Ovary (tissue), 9 donors: ENCODE measurements around the gene ZNF385C. TPM values are rescaled to one million over a fixed set of nuclear protein-coding genes. Genes with fewer than 3 reads are reported as not detected.
A peak's percentile ranks its signal among the peaks of the same experiment; 100 is the strongest.
"Not testable (repeated sequence)": the region's sequence is repeated elsewhere in the genome, so short reads cannot be mapped to it uniquely, and the experiment has no call there.

Experiments used
- DNase-seq, 5 donors: peaks; one replicate each; pipeline ENCODE4 v3.0.0-alpha.2; 2019 to 2020
- H3K27ac ChIP-seq, 2 donors: fragments of 200-600 bp; one replicate each; pipeline versions ENCODE4 v1.5.1 to v1.8.0; 2019 to 2022
- H3K27me3 ChIP-seq: fragments of 200-600 bp; one replicate; pipeline ENCODE4 v1.8.0; 2022
- H3K36me3 ChIP-seq: fragments of 200-600 bp; sonication (generic); one replicate; pipeline ENCODE4 v1.5.1; 2019
- H3K4me1 ChIP-seq: one replicate; pipeline ENCODE4 v1.8.1; 2013; ENCODE audit warnings: mild to moderate bottlenecking, moderate library complexity; ENCODE audit not compliant: insufficient read depth
- H3K4me3 ChIP-seq: fragments of 200-600 bp; sonication (generic); one replicate; pipeline ENCODE4 v1.5.1; 2017
- H3K9me3 ChIP-seq, 2 donors: fragments of 200-600 bp in 1 of 2; sonication (generic) in 1 of 2; one replicate each; pipeline versions ENCODE4 v1.5.1 to v1.8.1; 2013 to 2019; ENCODE audit warnings: mild to moderate bottlenecking in 1 of 2, moderate library complexity in 1 of 2
- EP300 ChIP-seq: sonication (generic); formaldehyde crosslinking; IDR thresholded peaks from one replicate; pipeline ENCODE4 v1.6.1; 2017; ENCODE audit warnings: antibody characterized with exemption
- POLR2A ChIP-seq: fragments of 450-650 bp; IDR thresholded peaks from one replicate; pipeline ENCODE4 v1.6.1; 2017; ENCODE audit warnings: antibody characterized with exemption, mild to moderate bottlenecking, moderate library complexity
- WGBS, 3 donors: extraction: QIAGEN DNeasy Blood & Tissue Kit in 1 of 3; methylation state at CpG; one replicate each; pipeline versions ENCODE4 v1.1.5 to v1.1.7; 2013 to 2017; 5-methylcytosine and 5-hydroxymethylcytosine counted together
- intact Hi-C, 4 donors: fragments of 100-400 bp; cut with DNase I; formaldehyde crosslinking; loops; one replicate each; pipeline versions ENCODE4 v1.11.0 to v1.15.1; 2022 to 2023
- polyA plus RNA-seq, 2 donors: library from polyadenylated mRNA; stranded (reverse); fragments of 200-250 nt in 1 of 2; fragments of 350-450 nt in 1 of 2; fragmentation: Illumina TruSeq in 1 of 2; extraction: RNeasy Lipid Tissue Mini Kit (QIAGEN cat#74804) in 1 of 2; gene quantifications; one replicate each; pipeline ENCODE4 v1.2.3, GENCODE V29; 2013 to 2014
- total RNA-seq, 7 donors: library from RNA; depleted of rRNA in 2 of 7; stranded (reverse); fragments of >200 nt in 2 of 7; fragmentation: NEBNext Ultra II Directional in 3 of 7; extraction: Animal tissue kit (Norgen Biotek cat#: 25700) in 3 of 7; gene quantifications; one replicate each; pipeline versions ENCODE4 v1.1.0 to v1.2.4, GENCODE V29; 2016 to 2023
- TF ChIP-seq, protein P1 (sequence below), 3 donors: fragments of 450-650 bp in 2 of 3; fragments of 200-600 bp in 1 of 3; IDR thresholded peaks; one replicate each; pipeline versions ENCODE4 v1.5.1 to v1.8.0; 2016 to 2022; ENCODE audit warnings: antibody characterized with exemption in 3 of 3, mild to moderate bottlenecking in 1 of 3
- donor health status: DM: no; HTN: no; CAD: no; lungs with moderate emphysema.
- donor health status: DM: no; HTN: no; CAD: no.
- donor health status: Bipolar disorder and iron deficiency.
- donor health status: DM: yes; HTN: yes; CAD: no.
- donor health status: DM: no; HTN: no; CAD: no.
- donor health status: DM: yes; HTN: yes; CAD: no.

Gene ZNF385C
- total and polyA plus RNA-seq, 9 donors: 0.36 to 3.0 (median 1.7) TPM

DNA sequence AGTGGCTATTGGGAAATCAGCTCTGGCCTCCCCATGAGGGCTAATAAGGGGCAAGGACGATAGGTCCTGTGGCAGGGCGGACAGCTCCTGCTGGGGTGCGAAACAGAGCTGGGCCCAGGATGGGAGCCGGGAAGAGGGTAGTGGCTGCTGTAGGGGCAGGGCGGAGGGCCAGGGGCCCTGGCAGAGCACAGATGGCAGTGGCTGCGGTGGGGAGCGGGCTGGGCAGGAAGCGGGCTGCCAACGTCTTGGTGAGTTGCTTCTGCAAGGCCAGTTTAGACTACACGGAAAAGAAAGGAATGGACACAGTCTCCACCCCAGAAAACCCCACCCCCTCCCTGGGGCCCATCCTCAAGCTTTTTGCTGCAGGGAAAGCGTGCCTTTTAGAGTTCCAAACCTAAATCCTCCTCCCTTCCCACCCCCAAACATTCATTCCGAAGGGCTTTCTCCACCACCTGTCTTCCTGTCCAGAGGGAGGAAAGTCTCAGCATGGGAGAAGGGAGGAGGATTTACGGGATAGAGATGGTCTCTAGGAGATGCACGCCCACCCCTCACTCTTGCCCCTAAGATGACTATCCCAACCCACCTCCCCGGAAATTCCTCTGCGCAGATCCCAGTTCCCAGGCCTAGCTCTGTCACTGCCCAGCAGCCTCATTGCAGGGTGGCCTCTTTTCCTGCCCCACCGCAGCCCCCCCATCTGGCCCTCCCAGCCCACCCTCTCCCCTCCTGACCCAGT, 71.2 kb downstream of the ZNF385C start:
- H3K9me3 ChIP-seq: no peaks in the 10 kb centered on the region
- DNase-seq: peak in 1 of 5 donors; percentile 31
- H3K27ac ChIP-seq: no peak overlapping the region
- no peaks in the 10 kb centered on the region for H3K36me3 ChIP-seq
- no peak overlapping the region for H3K4me3 ChIP-seq
- intact Hi-C loops: loop anchor here in 2 of 4 donors (5.0 kb wide), 1 partner anchor 90 kb away; no protein-coding TSS in a partner anchor
- TF ChIP-seq POLR2A: no peak
- no peak for TF ChIP-seq EP300
- TF ChIP-seq, protein P1, sequence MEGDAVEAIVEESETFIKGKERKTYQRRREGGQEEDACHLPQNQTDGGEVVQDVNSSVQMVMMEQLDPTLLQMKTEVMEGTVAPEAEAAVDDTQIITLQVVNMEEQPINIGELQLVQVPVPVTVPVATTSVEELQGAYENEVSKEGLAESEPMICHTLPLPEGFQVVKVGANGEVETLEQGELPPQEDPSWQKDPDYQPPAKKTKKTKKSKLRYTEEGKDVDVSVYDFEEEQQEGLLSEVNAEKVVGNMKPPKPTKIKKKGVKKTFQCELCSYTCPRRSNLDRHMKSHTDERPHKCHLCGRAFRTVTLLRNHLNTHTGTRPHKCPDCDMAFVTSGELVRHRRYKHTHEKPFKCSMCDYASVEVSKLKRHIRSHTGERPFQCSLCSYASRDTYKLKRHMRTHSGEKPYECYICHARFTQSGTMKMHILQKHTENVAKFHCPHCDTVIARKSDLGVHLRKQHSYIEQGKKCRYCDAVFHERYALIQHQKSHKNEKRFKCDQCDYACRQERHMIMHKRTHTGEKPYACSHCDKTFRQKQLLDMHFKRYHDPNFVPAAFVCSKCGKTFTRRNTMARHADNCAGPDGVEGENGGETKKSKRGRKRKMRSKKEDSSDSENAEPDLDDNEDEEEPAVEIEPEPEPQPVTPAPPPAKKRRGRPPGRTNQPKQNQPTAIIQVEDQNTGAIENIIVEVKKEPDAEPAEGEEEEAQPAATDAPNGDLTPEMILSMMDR (IDR thresholded peaks at IDR 0.05): no peak
- no peaks in the 10 kb centered on the region for H3K27me3 ChIP-seq
- WGBS, 3 donors: 21 to 34% (median 23%) methylated on average over 17 of the region's 17 CpGs
- H3K4me1 ChIP-seq: peaks cover 2% of the 10 kb centered on the region

DNA sequence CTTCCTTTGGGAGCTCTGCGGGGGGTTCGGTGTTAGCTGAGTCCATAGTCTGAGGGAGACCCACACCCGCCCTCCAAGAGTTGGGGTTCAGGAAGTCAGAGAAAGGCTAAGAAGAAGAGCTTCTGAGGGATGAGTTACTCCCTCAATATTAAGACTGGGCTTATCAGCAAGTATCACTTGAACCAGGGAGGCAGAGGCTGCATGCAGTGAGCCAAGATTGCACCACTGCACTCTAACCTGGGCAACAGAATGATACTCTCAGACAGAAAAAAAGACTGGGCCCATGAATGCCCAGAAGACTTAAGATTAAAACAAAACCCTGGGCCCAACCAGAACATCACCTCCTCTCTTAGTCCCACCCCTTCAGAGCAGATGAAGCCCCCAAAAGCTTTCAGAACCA, 72.3 kb downstream of the ZNF385C start:
- peak in 1 of 5 donors; percentile 20 for DNase-seq
- no peaks in the 10 kb centered on the region for H3K36me3 ChIP-seq
- H3K27me3 ChIP-seq: no peaks in the 10 kb centered on the region
- H3K9me3 ChIP-seq: no peaks in the 10 kb centered on the region
- H3K4me3 ChIP-seq: no peak overlapping the region
- peaks cover 4% of the 10 kb centered on the region for H3K4me1 ChIP-seq
- WGBS, 3 donors: 92 to 95% (median 94%) methylated on average over 3 of the region's 3 CpGs
- intact Hi-C loops: loop anchor here in 3 of 4 donors (2.0 to 5.0 kb wide), 2 partner anchors 91 kb away; no protein-coding TSS in a partner anchor
- H3K27ac ChIP-seq: no peak overlapping the region
- TF ChIP-seq, protein P1 (IDR thresholded peaks at IDR 0.05): no peak
- TF ChIP-seq EP300 (no peak), POLR2A (no peak)

DNA sequence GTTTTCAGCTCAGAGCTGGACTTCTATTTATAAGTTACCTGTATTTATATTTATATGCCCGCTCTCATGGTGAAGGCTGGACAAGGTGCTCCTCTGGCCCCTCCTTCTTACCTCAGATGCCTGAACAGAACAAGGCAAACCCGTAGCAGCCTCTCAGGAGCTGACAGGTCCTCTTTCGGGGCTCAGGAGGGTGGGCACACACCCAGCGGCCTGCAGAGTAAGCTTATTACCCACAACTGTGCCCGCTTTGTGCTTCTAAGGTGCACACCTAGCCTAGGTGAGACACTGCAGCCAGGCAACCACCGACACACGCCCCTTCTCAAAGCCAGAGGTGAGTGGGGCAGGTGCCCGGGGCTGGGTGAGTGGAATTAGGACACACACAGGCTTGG, 73.1 kb downstream of the ZNF385C start:
- no peak for DNase-seq
- 55 to 64% (median 60%) methylated on average over 8 of the region's 8 CpGs for WGBS, 3 donors
- no peaks in the 10 kb centered on the region for H3K27me3 ChIP-seq
- intact Hi-C loops: loop anchor here in 3 of 4 donors (2.0 to 5.0 kb wide), 2 partner anchors 92 kb away; no protein-coding TSS in a partner anchor
- no peak overlapping the region for H3K4me3 ChIP-seq
- no peaks in the 10 kb centered on the region for H3K9me3 ChIP-seq
- H3K27ac ChIP-seq: no peak overlapping the region
- TF ChIP-seq, protein P1 (IDR thresholded peaks at IDR 0.05): no peak
- TF ChIP-seq POLR2A (no peak), EP300 (no peak)
- peaks cover 5% of the 10 kb centered on the region for H3K4me1 ChIP-seq
- no peaks in the 10 kb centered on the region for H3K36me3 ChIP-seq

DNA sequence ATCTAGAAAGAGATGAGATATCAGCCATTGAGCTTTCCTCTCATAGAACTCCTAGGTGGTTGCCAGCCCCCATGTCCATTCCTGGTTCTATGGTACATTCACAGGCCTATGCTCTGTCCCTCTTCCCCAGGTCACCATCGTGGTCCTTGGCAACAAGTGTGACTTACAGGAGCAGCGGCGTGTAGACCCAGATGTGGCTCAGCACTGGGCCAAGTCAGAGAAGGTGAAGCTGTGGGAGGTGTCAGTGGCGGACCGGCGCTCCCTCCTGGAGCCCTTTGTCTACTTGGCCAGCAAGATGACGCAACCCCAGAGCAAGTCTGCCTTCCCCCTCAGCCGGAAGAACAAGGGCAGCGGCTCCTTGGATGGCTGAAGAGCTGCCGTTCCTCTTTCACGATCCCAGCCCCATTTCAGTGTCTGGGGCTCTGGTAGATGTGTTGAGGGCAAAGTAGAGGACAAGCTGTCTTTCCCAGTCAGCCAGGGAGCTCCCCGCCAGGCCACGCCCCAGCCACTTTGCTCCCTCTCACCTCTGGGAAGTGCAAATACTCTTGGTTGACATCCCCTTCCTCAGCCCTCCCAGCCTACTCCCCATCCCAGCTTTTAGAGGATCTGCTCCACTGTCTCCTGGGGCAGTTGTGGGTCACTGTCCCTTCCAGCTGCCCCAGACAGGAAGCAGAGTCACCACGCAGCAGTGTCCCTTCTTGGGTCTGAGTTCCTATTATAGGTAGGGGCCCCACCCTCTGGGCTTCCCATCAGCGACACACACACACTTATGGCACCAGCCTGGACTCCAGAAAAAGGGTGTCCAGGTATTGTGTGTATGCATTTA, 74.5 kb downstream of the ZNF385C start:
- Histone ChIP-seq H3K36me3 (no peaks in the 10 kb centered on the region), H3K27me3 (no peaks in the 10 kb centered on the region), H3K27ac (no peak overlapping the region), H3K4me3 (no peak overlapping the region), H3K4me1 (peaks cover 7% of the 10 kb centered on the region), H3K9me3 (no peaks in the 10 kb centered on the region)
- WGBS, 3 donors: 64 to 75% (median 72%) methylated on average over 15 of the region's 15 CpGs
- intact Hi-C loops: loop anchor here in 2 of 4 donors (2.0 to 5.0 kb wide), 2 partner anchors 93 to 94 kb away; no protein-coding TSS in a partner anchor
- DNase-seq: peak in 1 of 5 donors; percentile 34
- no peak for TF ChIP-seq EP300
- TF ChIP-seq, protein P1 (IDR thresholded peaks at IDR 0.05): no peak
- no peak for TF ChIP-seq POLR2A

DNA sequence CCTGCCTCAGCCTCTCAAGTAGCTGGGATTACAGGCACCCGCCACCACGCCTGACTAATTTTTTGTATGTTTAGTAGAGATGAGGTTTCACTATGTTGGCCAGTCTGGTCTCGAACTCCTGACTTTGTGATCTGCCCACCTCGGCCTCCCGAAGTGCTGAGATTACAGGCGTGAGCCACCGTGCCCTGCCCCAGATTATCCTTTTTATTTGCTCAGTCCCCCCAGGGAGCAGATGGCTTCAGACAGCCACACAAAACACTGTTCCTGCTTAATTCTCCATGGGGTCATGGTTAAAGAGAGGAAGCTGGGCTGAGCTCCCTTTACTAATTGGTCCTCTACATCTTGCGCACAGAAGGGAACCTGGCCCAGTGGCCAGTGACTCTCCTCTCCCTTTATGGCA, 77.4 kb downstream of the ZNF385C start:
- intact Hi-C loops: loop anchor here in 1 of 4 donors (5.0 kb wide), 1 partner anchor 96 kb away; no protein-coding TSS in a partner anchor
- 73 to 77% (median 76%) methylated on average over 8 of the region's 8 CpGs for WGBS, 3 donors
- H3K27me3 ChIP-seq, H3K27ac ChIP-seq, H3K9me3 ChIP-seq, H3K36me3 ChIP-seq, DNase-seq: not testable (repeated sequence)
- Histone ChIP-seq H3K4me1 (peaks cover 12% of the 10 kb centered on the region), H3K4me3 (peak overlapping the region; percentile 99)
